NOMO-1 treated with DMSO at 0.1 percent for 48 hours (cell line): ENCODE results near the gene JPH2.

Experiments
- DNase-seq: peaks from one replicate; lab custom pipeline; 2025; ENCODE audit not compliant: unreplicated experiment; lab: John Stamatoyannopoulos, UW

JPH2 gene

GRCh38 chr20:44126445-44126844 lies 60.5 kb downstream of the JPH2 start:
- DNase-seq = no peak

DNA sequence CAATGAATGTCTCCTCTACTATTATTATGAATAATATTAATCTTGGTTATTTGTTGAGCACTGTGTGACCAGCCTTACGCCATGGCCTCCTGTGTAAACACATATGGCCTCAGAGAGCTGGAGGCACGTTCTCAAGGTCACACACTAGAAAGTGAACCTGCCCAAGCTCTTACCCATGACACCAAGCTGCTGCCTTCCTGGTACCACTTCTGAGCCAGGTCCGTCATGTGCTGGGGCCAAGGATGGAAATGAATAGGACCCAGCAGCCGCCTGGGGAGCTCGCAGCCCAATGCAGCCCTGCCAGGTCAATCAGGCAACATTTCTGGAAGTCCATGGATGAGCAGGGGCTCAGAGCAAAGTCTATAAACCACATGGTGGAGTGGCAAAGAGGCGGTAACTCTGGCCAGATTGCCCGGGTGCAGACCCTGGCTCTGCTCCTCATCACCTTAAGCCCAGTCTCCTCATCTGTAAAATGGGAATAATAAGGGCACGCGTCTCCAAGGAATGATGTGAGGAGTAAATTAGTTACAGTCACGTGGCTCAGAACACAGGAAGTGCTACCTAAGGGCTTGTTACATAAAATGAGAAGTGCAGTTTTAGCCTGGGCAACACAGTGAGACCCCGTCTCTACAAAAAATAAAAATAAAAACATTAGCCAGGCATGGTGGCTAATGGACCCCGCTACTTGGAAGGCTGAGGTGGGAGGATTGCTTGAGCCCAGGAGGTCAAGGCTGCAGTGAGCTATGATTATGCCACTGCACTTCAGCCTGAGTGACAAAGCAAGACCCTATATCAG lies 61.5 kb downstream of the JPH2 start:
- no peak for DNase-seq

DNA sequence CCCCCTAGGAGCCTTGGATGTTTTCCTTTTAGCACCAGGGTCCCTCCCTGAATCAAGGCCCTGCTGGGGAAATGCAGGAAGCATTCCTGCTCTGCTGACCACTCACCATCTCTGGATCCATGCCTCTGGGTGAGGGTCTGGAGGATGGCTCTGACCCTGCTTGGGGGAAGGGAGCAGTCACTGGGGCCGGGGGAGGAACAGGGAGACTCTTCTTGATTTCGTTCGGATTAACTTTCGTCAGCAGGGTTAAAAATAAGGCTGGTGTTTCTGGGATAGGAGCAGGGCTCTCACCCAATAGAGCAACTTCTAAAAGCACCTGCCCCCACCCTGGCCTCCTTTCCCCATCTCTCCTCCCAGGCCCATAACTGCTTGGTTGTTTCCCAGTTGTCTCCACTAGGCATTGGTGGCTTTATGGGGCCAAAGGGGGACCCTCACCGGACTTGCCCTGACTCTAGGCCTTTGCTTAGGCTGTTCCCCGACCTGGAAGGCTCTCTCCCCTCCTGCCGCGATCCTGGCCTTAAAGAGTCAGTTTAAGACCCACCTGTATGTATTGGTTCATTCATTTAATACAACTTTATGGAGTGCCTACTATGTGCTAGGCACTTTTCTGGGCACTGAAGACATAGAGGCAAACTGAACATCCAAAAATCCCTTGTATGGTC lies 63.0 kb downstream of the JPH2 start:
- DNase-seq = no peak

GRCh38 chr20:44123251-44123650 lies 63.7 kb downstream of the JPH2 start:
- no peak for DNase-seq

DNA sequence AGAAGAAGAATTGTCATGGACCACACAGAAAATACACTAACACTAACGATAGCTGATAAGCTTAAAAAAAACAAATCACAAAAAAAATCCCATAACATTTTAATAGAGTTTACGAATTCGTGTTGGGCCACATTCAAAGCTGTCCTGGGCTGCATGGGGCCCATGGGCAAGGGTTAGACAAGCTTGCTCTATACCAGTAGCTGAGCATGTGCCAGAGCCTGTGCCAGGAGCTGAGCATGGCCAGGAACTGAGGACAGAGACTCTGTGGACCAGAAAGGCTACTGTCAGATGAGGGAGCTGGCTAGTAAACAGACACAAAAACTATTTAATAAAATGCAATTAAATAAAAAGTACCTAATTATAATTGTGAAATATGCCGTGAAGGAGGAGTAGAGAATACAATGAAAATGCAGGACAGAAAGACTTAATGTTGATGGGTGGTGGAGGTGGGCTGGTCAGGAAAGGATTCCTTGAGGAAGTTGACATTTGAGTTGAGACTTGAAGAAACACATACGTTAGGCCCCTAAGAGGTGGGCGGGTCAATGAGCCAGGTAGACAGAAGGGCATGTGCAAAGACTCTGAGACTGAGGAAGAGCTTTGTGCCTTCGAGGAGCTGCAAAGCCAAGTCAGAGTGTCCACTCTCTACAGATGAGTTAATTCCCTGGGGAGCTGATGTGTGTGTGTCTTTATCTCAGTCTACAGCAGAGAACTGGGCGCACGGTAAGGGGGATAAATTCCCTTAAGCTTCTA lies 66.1 kb downstream of the JPH2 start:
- no peak for DNase-seq

DNA sequence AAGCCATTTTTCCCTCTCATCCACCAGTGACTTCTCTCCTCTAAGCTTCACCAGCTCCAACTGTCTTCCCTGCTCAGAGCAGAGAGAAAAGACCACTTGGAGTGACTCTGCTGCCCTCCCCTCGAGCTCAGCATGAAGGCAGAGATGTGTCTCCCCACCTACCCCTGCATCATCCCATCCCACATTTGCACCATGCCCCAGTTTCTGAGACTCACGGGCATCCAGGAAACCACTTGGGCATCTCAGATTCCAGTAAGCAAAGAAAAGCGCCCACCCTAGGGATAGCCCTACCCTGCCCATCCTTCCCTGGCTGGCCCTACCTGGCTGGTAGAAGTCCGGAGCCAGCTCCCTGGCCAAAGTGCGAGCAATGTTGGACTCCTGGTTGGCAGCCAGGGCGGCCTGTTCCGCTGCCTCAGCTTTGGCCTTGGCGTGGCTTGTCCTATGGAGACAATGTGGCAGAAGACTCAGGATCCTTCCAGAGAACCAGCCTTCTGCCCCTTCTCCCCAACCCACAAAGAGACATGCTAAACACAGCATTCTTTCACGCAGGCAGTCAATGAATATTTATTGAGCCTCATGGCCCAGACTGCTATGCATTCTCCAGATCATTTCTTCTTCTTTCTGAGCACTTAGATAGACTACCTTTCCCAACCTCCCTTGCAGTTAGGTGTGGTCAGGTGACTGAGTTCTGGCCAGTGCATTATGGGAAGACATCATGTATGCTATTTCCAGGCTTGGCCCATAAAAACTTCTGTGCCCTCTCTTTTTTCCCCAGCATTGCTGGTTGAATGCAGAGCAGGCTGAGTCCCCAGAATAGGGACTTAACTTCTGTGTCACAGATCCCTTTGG lies 68.6 kb downstream of the JPH2 start:
- no peak for DNase-seq

DNA sequence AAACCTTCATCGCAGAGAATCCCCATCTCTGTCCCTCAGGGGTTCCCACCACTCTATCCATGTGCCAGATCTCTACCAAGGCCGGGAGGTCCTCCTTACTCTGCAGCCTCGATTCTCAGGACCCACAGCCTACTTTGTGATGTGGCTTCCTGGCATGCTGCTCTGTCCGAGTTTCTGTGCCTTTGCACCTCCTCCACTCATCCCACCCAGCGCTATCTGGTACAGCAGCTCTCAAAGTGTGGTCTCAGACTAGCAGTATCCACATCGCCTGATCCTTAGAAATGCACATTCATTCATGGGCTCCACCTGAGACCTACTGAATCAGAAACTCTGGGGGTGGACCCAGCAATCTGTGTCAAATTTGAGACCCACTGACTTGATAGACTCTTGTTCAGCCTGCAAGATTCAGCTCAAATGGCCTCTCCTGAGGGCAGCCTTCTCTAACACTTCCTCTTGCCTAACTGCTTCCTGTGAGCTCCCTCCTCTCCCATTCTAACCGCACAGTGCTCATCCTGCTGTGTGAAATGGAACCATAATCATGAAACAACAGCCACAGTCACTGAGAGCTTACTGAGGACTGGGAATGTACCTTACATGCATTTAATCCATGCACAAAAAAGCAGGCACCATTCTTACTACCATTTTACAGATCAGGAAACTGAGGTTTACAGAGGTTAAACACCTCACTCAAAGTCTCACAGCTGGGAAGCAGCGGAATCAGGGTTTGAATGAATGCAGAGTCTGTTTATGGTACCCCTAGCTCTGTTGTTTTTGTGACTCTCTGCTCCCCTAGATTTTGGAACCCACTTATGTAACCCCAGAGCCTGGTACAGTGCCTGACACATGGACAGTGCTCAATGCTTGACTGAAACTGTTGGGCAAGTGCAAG lies 69.4 kb downstream of the JPH2 start:
- DNase-seq = no peak

- DNase-seq = no peak
Measured at GRCh38 chr20:44115762-44116644, 71.0 kb downstream of the JPH2 start.

GRCh38 chr20:44115181-44115580 lies 71.8 kb downstream of the JPH2 start:
- no peak for DNase-seq

DNA sequence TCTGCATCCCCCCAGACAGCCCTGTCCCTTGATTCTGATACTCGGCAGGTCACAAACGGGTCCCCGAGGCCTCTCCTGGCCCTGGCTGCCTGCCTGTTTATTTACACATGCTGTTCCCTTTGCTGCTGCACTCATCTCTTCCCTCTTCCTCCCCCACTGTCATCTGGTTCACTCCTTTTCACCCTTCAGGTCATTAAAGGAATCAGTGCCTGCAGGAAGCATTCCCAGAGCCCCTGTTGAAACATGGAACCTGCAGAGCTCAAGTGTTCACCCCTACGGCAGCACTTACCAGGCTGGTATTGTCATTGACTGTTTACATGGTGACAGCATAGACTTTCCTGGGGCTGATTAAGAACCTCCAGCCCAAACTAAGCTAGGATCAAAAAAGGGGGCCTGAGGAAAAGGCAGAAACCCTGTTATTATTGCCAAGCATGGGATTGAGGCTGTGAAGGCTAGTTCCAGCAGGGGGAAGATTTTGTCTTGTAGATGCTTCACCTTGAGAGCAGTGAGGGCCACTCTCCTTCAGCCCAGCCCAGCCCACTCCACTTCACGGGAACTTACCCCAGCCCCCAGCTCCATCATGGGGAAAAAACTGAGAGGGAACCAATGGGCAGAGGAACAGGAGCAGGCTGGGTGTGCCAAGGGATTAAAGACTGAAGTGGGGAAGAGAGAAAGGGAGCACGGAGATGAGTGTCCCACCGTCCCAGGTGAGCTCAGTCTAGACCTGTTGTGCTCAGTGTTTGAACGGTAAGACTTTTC lies 73.2 kb downstream of the JPH2 start:
- no peak for DNase-seq

DNA sequence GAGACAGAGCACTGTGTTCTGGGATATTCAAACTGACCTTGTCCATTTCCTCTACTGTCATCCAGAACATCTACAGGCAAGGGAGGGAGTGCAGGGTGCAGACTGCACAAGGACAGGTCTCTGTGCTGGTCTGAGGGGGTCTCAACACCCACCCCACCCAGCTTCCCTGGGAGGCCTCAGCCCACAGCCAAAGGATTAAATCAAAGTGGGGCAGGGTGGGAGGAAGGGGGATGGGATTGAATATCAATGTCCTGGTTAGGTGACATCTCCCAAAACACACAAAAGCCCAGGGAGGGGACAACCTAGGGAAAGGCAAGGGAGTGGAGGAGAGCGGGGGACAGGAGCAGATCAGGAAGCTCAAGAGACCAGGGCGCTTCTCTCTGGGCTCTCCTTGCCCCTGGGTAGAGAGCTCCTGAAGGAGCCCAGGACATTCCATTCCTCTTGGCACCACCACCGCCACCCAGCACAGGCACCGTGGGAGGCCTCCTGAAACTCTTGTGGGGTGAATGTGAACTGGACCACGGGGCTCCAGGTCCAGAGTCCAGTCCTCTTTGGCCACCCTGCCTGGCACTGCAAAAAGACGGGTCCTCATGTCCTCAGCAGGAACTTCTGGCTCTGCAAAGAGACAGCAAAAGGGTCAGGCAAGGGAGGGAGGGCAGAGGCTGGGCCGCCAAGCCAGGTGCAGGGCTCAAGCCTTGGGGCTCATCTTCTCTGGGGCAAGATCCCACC lies 73.9 kb downstream of the JPH2 start:
- no peak for DNase-seq

DNA sequence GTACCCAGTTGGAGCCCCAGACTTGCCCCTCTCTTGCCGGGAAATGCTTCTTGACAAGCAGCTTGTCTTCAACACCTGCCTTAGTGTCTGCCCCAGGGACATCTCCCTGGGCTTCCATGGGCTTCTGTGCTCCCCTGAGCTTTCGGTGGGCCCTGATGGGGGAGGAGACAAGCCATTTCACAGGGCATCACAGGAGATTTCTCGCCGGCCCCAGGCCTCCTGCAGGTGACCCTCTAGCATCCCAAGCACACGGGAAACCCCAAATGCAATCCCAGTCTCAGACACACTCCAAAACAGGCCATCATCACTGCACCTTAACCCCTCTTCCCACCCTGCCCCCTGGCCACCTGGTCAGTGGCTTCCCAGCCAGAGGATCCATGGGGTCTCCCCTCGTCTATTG lies 74.5 kb downstream of the JPH2 start:
- DNase-seq = no peak

GRCh38 chr20:44111712-44112335 lies 75.2 kb downstream of the JPH2 start:
- DNase-seq = no peak

DNA sequence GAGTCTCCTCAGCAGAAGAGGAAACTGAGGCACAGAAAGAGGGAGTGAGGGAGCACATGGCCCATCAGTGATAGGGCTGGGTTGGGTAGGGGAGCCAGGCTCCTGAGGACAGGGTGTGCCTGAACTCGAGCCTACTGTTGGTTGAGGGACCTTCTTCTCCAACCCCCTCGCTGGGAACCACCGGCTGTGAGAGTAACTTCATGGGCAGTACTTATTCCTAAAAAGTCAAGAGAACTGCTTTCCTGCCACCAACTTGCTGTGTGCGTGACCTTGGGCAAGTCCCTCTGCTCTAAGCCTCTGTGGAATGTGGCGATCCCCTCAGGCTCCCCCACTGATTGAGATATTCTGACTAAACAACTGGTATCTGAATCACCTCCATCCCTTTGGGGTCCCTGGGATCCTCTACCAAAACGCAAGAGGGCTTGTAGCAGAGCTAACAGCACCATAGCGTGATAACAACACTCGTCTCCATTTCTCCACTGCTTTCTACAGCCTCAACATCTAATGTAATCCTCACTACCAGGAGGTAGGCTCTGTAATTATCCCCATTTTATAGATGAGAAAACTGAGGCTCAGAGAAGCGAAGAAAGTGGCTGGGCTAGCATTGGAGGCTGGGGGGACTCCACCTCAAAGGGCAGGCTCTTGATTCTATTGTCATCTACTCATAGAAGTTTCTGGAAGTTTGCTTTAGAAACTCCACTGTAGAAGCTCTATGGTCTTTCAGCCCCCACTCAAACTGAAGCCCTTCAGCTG lies 76.0 kb downstream of the JPH2 start:
- DNase-seq = no peak

DNA sequence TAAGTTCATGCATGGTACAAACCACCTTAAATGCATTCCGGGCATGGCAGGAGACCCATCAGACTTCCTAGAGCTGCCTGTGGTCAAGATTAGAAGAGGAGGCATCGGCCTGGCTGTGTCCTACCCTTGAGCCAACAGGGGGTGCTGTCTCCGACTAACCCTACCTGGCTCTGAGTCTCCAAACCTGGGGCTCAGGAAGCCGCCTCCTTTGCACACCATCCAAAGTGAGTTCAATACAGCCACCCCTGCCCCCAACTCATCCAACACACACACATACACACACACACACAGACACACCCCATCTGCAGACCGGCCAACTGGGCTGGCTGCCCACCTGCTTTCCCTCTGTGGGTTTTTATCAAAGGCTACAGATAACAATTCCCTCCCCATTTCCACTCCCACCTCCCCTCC lies 77.0 kb downstream of the JPH2 start:
- DNase-seq = no peak

DNA sequence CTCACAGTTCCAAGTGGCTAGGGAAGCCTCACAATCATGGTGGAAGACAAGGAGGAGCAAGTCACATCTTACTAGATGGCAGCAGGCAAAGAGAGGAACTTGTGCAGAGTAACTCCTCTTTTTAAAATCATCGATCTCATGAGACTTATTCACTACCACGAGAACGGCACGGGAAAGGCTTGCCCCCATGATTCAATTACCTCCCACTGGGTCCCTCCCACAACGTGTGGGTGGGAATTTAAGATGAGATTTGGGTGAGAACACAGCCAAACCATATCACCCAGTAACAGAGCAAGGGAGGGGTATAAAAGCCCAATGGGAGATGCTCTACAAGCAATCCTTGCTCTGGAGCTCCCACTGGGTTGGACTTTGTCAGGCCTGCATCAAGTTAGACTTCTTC lies 80.4 kb downstream of the JPH2 start:
- no peak for DNase-seq
